HUES6 (cell line): Measurements from ENCODE around the gene SLC15A3.

ENCODE experiments used
- H3K27ac ChIP-seq: 2 replicates; pipeline ENCODE4 v1.7.0; 2013; ENCODE audit warnings: low read depth, mild to moderate bottlenecking, low read length, inconsistent platforms
- H3K27me3 ChIP-seq: 2 replicates; pipeline ENCODE4 v1.6.1; 2013; ENCODE audit warnings: low read length; ENCODE audit not compliant: control insufficient read depth, insufficient read depth
- H3K36me3 ChIP-seq: 2 replicates; pipeline ENCODE4 v1.6.1; 2013; ENCODE audit warnings: low read length; ENCODE audit not compliant: control insufficient read depth, insufficient read depth
- H3K4me1 ChIP-seq: 2 replicates; pipeline ENCODE4 v1.6.1; 2013; ENCODE audit warnings: low read length; ENCODE audit not compliant: control insufficient read depth, insufficient read depth
- H3K4me3 ChIP-seq: 2 replicates; pipeline ENCODE4 v1.5.1; 2013; ENCODE audit warnings: low read depth, low read length
- H3K9ac ChIP-seq: one replicate; pipeline ENCODE4 v1.6.1; 2013; ENCODE audit warnings: mild to moderate bottlenecking, low read length
- H3K9me3 ChIP-seq: 2 replicates; pipeline ENCODE4 v1.6.1; 2013; ENCODE audit warnings: low read depth, low read length; ENCODE audit not compliant: control insufficient read depth, insufficient read depth

The SLC15A3 gene

GRCh38 chr11:60951904-60952741, at the start of gene SLC15A3:
SLC15A3 (minus strand) TSS chr11:60952176; CDS start chr11:60951551, 625 bp downstream.
- Histone ChIP-seq H3K4me3 (peak within 1 kb of the TSS; percentile 70), H3K9me3 (no peaks in the 10 kb centered on the region), H3K36me3 (no peaks in the 10 kb centered on the region), H3K27me3 (peaks cover 41% of the 10 kb centered on the region), H3K4me1 (peaks cover 22% of the 10 kb centered on the region), H3K9ac (peak within 1 kb of the TSS; percentile 45), H3K27ac (no peak within 1 kb of the TSS)

GRCh38 chr11:61000426-61000825, 48.5 kb upstream of the SLC15A3 start:
- H3K36me3 ChIP-seq = no peaks in the 10 kb centered on the region
- H3K27me3 ChIP-seq = peaks cover 32% of the 10 kb centered on the region
- H3K9ac ChIP-seq = no peak overlapping the region
- H3K9me3 ChIP-seq = no peaks in the 10 kb centered on the region
- H3K4me1 ChIP-seq = no peaks in the 10 kb centered on the region
- H3K27ac ChIP-seq = no peak overlapping the region
- H3K4me3 ChIP-seq = no peak overlapping the region

DNA sequence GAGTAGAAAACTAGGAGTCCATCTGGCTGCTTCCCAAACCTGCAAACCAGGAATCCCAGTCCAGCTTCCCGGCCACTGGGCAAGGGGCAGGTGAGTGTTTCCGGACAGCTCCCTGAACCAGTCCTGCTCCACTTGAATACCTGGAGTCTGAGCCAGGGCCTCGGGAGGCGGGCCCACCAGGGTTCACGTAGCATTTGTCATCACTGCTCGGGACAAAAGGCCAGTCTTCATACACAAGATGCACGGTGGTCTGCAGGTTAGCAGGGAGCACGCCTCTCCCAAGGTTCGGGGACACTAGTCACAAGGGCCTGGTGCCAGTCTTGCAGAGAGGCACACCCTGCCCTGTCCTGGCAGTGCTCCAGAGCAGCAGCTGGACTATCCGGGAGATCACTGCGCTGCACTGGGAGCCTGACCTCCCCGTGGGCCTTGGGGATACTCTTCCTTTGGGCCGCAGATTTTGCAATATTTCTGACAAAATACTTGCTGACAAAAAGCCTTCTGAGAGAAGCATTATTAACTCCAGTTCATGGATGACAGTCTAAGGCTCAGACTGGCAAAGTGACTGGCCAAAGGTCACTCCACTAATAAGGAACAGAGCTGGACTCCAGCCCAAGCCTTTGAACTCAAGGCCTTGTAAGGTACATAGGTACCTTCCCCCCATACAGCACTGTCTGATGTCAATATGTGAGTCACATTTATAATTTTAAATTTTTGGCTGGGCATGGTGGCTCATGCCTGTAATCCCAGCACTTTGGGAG, 44.6 kb upstream of the SLC15A3 start:
- no peak overlapping the region for H3K4me3 ChIP-seq
- H3K9me3 ChIP-seq = no peaks in the 10 kb centered on the region
- H3K36me3 ChIP-seq = no peaks in the 10 kb centered on the region
- H3K27ac ChIP-seq = no peak overlapping the region
- H3K9ac ChIP-seq = no peak overlapping the region
- peaks cover 18% of the 10 kb centered on the region for H3K27me3 ChIP-seq
- H3K4me1 ChIP-seq = no peaks in the 10 kb centered on the region; the same call in 1 of the 2 replicates

DNA sequence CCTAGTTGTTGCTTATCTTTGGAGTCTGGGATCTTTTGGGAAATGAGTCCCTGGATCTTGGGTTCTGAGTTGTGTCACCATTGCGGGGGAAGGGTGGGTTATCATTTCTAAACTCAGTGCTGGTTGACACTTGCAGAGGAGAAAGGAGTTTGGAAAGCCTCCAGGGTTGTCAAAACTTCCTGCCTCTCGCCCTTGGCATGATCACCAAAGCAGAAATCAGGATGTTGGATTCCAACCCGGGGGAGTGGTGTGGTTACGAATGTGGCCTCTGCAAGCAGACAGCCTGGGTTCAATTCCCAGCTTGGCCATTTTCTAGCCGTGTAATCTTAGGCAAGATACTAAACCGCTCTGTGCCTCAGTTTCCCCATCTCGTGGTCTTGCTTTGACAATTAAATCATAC, 43.8 kb upstream of the SLC15A3 start:
- H3K27ac ChIP-seq = no peak overlapping the region

GRCh38 chr11:60994541-60995080, 42.6 kb upstream of the SLC15A3 start:
- Histone ChIP-seq H3K9ac (no peak overlapping the region), H3K36me3 (no peaks in the 10 kb centered on the region)

More for the DNA sequence above, 43.8 kb upstream of the SLC15A3 start:
- Histone ChIP-seq H3K4me3 (no peak overlapping the region), H3K9me3 (no peaks in the 10 kb centered on the region), H3K36me3 (no peaks in the 10 kb centered on the region), H3K9ac (no peak overlapping the region), H3K4me1 (no peaks in the 10 kb centered on the region; the same call in 1 of the 2 replicates), H3K27me3 (peaks cover 17% of the 10 kb centered on the region)

GRCh38 chr11:60993615-60994014, 41.6 kb upstream of the SLC15A3 start:
- Histone ChIP-seq H3K27me3 (peaks cover 13% of the 10 kb centered on the region), H3K9ac (no peak overlapping the region), H3K4me3 (no peak overlapping the region), H3K4me1 (no peaks in the 10 kb centered on the region; the same call in 1 of the 2 replicates), H3K36me3 (no peaks in the 10 kb centered on the region), H3K9me3 (no peaks in the 10 kb centered on the region), H3K27ac (no peak overlapping the region)

More at GRCh38 chr11:60994541-60995080, 42.6 kb upstream of the SLC15A3 start:
- no peak overlapping the region for H3K27ac ChIP-seq
- H3K4me3 ChIP-seq = no peak overlapping the region
- no peaks in the 10 kb centered on the region for H3K9me3 ChIP-seq
- H3K4me1 ChIP-seq = no peaks in the 10 kb centered on the region; the same call in 1 of the 2 replicates
- H3K27me3 ChIP-seq = peaks cover 8% of the 10 kb centered on the region; the same call in 1 of the 2 replicates

DNA sequence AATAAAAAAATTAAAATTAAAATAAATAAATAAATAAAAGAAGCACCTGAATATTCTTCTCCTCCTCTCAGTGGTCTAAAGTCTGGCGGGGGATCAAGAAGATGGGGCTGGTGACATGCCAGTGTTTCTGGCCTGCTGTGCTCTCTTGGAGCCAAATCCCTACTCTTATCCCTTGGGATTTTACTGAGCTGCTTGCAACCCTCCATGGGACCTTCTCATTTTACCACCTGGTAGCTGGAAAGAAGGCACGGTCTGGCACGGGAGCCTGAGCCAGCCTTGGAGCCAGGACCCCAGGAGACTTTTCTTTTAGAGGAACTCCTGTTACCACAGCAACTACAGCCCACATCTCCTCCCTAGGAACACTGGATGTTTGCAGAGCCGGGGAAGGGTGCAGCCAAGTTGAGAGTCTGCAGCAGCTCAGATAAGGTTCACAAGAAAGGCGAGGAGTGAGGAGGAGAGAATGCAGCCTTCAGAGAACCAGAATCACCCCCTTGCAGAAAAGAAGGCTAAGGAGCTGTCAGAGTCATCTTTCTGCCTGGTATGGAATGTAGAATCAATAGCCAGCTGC, 41.0 kb upstream of the SLC15A3 start:
- H3K9ac ChIP-seq = no peak overlapping the region
- H3K27me3 ChIP-seq = peaks cover 13% of the 10 kb centered on the region
- H3K27ac ChIP-seq = no peak overlapping the region
- no peaks in the 10 kb centered on the region for H3K36me3 ChIP-seq
- no peaks in the 10 kb centered on the region for H3K9me3 ChIP-seq
- no peak overlapping the region for H3K4me3 ChIP-seq
- H3K4me1 ChIP-seq = no peaks in the 10 kb centered on the region; the same call in 1 of the 2 replicates

DNA sequence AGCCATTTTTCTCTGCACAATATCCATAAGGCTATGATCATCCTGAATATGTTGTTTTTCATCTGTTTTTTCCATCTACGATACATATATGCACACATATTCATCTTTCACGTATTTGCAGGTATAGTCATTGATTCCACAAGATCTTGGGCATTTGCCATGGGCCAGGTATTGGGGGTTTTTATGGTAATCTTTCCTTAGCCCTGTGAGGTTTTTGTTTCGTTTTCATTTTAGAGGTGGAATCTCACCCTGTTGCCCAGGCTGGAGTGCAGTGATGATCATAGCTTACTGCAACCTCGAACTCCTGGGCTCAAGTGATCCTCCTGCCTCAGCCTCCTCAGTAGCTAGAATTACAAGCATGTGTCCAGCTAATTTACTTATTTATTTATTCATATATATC, 39.5 kb upstream of the SLC15A3 start:
- Histone ChIP-seq H3K27ac (no peak overlapping the region), H3K4me1 (no peaks in the 10 kb centered on the region; the same call in 1 of the 2 replicates), H3K27me3 (peaks cover 13% of the 10 kb centered on the region), H3K36me3 (no peaks in the 10 kb centered on the region), H3K4me3 (no peak overlapping the region), H3K9me3 (no peaks in the 10 kb centered on the region), H3K9ac (no peak overlapping the region)

DNA sequence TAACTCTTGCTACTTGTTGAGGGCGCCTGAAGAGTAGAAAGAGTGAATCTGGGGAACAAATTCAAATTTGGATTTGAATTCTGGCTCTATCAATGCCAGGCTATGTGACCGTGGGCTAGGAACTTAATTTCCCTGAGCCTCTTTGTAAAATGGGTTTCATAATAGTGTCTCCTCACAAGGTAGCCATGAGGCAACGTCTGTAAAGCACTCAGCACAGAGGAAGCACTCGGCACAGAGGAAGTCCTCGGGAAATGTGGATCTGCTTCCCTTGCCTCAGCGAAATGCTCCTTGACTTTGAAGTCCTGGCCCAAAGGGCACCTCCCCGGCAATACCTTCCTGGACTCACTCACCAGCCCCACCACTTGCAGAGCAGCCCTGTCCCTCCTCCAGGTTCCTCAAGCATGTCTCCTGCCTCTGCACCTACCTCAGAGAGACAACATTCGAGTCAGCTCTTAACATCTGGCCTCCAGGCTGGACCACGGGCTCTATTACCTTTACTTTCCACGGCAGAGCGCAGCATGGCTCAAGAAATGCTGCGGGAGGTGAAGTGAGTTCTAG, 37.2 kb upstream of the SLC15A3 start:
- no peak overlapping the region for H3K4me3 ChIP-seq
- H3K27ac ChIP-seq = no peak overlapping the region
- no peak overlapping the region for H3K9ac ChIP-seq
- no peaks in the 10 kb centered on the region; the same call in 1 of the 2 replicates for H3K4me1 ChIP-seq
- no peaks in the 10 kb centered on the region for H3K36me3 ChIP-seq
- H3K9me3 ChIP-seq = no peaks in the 10 kb centered on the region
- peaks cover 13% of the 10 kb centered on the region for H3K27me3 ChIP-seq

- no peak overlapping the region for H3K4me3 ChIP-seq
- peaks cover 10% of the 10 kb centered on the region for H3K27me3 ChIP-seq
- no peaks in the 10 kb centered on the region for H3K9me3 ChIP-seq
- H3K4me1 ChIP-seq = no peaks in the 10 kb centered on the region; the same call in 1 of the 2 replicates
- no peak overlapping the region for H3K9ac ChIP-seq
- H3K27ac ChIP-seq = no peak overlapping the region
- H3K36me3 ChIP-seq = no peaks in the 10 kb centered on the region
These were observed 36.7 kb upstream of the SLC15A3 start for GRCh38 chr11:60988658-60989057.
